ENCODE results near the gene GFRA1.
"Not testable (repeated sequence)": the region's sequence is repeated elsewhere in the genome, so short reads cannot be mapped to it uniquely, and the experiment has no call there.

Gene GFRA1

GRCh38 chr10:116056445-116057293 is 216.3 kb downstream of the GFRA1 start:
- no peak for DNase-seq

GRCh38 chr10:116055917-116056252 is 217.1 kb downstream of the GFRA1 start:
- DNase-seq = no peak

- DNase-seq = no peak
Observed at GRCh38 chr10:116055252-116055916, 217.6 kb downstream of the GFRA1 start.

- no peak for DNase-seq
Observed at GRCh38 chr10:116053910-116054309, 219.1 kb downstream of the GFRA1 start.

GRCh38 chr10:116053009-116053730 is 219.8 kb downstream of the GFRA1 start:
- not testable (repeated sequence) for DNase-seq

- DNase-seq = not testable (repeated sequence)
Observed at GRCh38 chr10:116052522-116052921, 220.5 kb downstream of the GFRA1 start.

GRCh38 chr10:116049974-116050304 is 223.1 kb downstream of the GFRA1 start:
- no peak for DNase-seq

DNA sequence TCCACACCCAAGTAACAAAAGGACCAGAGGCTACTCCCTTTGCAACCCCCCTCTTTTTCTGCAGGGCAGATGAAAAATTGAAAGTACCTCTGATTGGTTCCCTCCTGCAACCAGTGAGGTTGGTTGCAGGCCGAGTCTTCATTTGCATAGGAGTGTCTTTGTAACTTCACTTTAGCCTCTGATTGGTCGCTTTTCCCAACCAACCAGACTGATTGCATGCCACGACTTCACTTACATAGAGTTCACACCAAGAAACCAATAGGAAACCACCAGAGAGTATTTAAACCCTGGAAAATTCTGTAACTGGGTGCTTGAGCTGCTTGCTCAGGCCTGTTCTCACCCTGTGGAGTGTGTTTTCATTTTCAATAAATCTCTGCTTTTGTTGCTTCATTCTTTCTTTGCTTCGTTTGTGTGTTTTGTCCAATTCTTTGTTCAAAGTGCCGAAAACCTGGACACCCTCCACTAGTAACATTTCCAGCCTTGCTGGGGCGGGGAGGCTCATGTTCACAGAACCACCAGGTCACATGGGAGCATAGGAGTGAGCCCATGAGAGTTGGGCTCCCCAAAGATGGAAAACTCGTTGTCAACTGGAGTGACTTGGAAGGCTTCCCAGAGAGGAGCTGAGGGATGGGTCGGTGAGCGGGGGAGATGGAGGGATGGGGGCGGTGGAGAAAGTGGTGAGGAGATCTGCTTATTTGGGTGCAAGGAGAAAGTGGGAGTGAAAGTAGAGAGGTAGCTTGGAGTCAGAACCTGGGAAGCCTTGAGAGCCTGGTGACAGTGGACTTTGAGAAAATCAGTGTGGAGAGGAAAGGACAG is 223.6 kb downstream of the GFRA1 start:
- no peak for DNase-seq

- no peak for DNase-seq
Observed at GRCh38 chr10:116045366-116046356, 227.3 kb downstream of the GFRA1 start.

DNA sequence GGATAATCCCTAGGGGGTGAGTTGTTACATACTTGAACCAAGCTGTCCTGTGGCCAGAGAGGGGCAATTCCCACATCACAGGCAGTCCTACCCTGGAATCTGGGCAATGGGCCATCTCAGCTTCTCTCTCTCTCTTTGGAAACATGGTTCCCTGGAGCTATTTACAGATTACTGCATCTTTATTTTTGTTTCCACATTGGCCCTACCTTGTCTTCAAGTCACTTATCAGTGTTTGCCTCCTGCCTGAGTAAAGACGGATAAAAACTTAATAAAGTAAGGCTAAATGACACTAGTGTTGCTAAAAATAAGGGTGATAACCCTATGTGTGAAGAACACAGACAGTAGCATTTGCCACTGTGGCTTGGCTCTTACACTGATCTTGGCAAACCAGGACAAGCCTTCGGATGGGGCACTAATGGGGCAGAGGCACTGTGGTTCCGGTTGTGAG is 228.2 kb downstream of the GFRA1 start:
- DNase-seq = no peak

DNA sequence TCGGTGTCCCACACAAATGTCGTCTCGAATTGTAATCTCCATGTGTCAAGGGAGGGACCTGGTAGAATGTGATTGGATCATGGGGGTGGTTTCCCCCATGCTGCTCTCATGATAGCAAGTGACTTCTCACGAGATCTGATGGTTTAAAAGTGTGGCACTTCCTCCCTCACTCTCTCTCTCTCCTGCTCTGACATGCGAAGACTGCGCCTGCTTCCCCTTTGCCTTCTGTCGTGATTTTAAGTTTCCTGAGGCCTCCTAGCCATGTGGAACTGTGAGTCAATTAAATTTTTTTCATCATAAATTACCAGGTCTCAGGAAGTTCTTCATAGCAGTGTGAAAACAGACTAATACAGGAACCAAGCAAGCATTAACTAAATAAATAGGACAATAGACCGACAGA is 229.1 kb downstream of the GFRA1 start:
- no peak for DNase-seq

DNA sequence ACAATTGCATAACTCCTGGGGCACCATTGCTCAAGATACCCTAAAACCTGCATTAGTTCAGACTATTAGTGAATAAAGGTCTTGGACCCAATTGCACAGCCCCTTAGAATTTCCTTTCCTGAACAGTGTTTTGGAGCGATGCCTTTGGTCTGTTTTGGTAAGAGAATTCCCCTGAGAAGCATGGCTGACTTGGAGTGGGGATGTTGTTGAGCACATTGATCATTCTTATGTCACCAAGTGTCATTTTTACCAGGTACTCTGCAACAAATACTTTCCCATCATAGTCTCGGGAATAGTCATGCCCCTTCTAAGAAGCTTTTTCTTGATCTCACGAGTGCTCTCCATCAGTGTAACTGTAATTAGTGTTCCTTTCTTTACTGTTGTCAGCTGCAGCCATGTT is 229.7 kb downstream of the GFRA1 start:
- DNase-seq = no peak

- no peak for DNase-seq
Observed at GRCh38 chr10:116041948-116042347, 231.1 kb downstream of the GFRA1 start.

DNA sequence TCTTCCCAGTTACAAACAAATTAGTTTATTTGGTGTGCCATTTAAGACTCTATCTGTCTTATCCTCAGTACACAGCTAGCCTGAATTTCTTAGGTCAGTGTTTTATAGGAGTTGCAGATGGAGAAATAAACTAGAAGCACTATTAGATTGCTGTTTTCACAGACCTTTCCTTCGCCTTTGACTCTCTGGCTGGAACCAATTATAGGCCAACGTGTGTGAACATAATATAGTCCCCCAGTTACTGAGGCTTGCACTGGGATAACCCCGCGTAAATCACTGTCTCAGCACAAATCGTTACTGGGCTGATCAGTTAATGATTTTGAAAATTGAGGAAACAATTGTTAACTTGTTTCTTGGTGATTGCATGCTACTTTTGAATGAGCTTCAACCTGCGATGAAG is 233.4 kb downstream of the GFRA1 start:
- DNase-seq = no peak

- no peak for DNase-seq
Observed at GRCh38 chr10:116038259-116038658, 234.7 kb downstream of the GFRA1 start.

GRCh38 chr10:116035406-116035805 is 237.6 kb downstream of the GFRA1 start:
- DNase-seq = not testable (repeated sequence)

GRCh38 chr10:116030576-116030975 is 242.4 kb downstream of the GFRA1 start:
- no peak for DNase-seq

DNA sequence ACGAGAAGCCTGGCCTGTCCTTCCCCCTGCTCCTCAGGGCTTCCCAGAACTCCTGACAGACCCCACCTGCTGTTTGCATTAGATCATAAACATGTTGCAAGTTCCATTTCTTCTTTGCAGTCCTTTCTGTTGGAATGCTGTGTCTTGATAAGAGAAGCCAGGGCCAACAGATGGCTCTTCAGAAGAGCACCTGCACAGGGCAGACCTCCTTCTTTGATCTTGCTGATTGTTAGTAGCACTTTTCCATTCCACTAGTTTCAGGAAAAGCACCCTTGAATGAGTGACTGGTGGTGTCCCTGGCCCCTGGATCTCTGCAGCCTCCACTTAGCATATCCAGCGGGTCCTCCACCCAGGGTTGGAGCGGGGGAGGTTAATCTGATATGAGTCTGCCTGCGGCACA is 243.2 kb downstream of the GFRA1 start:
- DNase-seq = no peak

DNA sequence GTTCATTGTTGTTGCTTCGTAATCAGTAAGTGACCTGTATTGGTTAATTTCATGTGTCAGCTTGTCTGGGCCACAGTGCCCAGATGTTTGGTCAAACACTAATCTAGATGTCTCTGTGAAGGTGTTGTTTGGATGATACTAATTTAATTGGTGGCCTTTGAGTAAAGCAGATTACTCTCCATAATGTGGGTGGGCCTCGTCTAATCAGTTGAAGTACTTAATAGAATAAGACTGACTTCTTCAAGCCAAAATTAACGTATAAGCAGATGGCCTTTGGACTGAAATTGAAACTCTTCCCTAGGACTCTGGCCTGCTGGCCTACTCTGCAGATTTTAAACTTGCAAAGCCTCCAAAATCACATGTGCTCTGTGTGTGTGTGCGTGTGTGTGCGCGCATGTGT is 245.7 kb downstream of the GFRA1 start:
- DNase-seq = no peak

DNA sequence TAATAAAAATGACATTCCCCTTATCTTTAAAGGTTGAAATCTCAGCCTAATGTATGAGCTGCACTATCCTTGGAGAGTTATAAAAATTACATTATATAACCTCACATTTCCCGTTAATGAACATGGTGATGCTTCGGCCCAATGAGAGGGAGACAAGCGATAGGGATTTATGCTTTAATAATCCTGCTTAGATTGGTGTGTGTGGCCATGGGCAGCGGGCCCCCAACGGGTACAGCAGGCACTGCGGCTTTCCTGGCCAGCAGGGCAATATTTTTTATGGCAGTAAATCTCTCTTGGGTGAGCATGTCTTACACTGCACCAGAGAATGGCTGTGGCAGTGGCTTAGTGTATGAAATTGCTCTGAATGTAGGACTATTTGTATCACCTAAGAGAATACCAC is 246.3 kb downstream of the GFRA1 start:
- DNase-seq = no peak

DNA sequence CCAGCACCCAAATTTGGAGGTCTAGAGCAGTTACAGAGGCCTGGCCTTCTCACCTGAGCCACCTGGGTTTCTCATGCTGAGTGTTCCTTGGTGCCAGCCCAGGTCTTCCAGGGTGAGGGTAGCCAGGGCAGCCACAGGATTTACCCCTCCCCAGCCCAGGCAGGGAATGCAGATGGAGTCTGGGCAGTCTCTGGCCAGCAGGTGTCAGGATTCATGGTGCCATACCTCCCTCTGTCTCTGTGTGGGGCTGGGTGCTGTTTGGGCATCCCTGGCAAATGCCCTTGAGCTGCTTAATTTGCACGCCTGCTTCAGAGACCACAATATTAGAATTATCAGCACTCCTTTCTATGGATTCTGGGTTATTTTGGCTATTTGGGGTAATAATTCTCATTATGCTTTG is 246.7 kb downstream of the GFRA1 start:
- DNase-seq = no peak

Data from activated CD8-positive, alpha-beta memory T cell treated with anti-CD3 and anti-CD28 coated beads for 24 hours (primary cell).